Measurements from ENCODE around the gene SUMO4.
A peak's percentile ranks its signal among the peaks of the same experiment; 100 is the strongest.

Gene SUMO4

GRCh38 chr6:149389509-149390297 lies 10.4 kb upstream of the SUMO4 start:
- peak; percentile 53 for DNase-seq (ENCODE audit: low read depth)

- no peak for DNase-seq (ENCODE audit: low read depth)
These were observed 8.0 kb upstream of the SUMO4 start for GRCh38 chr6:149392093-149392492.

GRCh38 chr6:149392535-149392934 lies 7.5 kb upstream of the SUMO4 start:
- no peak for DNase-seq (ENCODE audit: low read depth)

- no peak for DNase-seq (ENCODE audit: low read depth)
These were observed 6.9 kb upstream of the SUMO4 start for GRCh38 chr6:149393002-149393679.

DNA sequence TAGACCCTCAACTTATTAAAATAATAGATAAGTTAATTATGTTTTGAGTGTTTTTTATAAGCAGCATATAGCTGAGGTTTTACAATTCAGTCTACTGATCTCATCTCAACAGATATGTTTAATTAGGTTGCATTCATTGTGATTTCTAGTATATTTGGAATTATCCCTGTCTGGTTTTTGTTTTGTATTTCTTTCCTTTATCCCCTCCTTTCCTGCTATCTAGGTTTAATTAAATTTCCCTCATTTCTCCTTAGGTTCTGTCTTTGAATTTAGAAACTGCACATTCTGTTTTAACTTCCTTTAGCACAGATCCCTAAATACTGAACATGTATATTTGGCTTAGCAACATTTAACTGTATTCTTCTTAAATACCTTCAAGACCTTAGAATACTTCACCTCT lies 4.9 kb upstream of the SUMO4 start:
- DNase-seq (ENCODE audit: low read depth), result no peak

- no peak for DNase-seq (ENCODE audit: low read depth)
These were observed 2.7 kb upstream of the SUMO4 start for GRCh38 chr6:149397384-149397783.

- no peak for DNase-seq (ENCODE audit: low read depth)
These were observed 3.5 kb downstream of the SUMO4 start for GRCh38 chr6:149403534-149403933.

DNA sequence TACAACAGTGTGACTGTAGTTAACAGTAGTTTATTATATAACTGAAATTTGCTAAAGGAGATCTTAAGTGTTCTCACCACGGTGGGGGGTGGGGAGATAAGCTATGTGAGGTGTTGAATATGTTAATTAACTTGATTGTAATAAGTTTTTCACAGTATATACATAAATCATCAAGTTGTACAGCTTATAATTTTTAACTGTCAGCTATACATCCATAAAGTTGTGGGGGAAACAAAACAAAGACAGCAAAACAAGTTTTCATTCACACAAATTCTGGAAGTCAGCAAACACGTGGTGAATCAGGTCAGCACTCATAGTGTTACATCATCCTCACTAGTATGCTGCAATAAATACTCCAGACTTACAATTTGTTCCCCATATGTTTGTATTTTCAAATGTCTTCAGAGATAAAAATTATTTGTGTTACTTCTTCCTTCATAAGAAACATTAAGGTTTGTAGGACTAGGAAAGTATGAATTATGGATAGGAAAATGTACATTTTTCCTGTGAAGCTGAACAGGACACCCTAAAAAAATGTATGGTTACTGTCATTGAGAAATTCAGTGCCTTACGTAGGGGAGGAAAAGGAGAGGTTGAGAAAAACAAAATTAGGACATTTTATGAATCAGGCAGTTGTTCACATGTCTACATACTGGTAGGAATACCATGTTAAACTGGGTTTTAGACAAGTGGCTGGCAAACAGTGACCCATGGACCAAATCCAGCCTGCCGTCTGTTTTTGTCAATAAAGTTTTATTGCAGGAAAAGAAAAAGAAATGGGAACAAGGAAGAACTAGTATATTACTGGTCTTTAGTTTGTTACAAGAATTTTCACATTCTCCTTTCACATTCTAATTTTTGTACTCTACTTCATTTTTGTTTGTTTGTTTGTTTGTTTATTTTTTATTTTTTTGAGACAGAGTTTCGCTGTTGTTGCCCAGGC lies 6.0 kb downstream of the SUMO4 start:
- DNase-seq (ENCODE audit: low read depth), result peak; percentile 60

- DNase-seq (ENCODE audit: low read depth), result no peak
These were observed 9.6 kb downstream of the SUMO4 start for GRCh38 chr6:149409617-149410016.

DNA sequence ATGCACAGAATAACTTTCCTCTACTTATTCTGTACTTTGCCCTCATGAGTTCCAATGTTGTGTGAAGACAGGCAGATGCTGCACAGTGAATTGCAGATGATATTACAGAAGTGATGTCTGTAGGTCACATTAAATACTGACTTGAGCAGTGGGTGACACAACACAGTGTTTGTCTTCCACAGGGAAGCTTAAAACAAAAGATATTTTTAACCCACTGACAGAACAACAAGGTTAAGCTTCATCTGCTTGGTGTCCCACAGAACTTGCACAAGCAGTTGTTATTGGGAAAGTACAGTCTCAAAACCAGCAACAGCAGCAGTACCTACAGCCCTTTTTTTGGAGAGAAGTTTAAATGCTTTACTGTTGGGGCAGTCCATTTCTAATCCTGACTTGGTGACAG lies 10.5 kb downstream of the SUMO4 start:
- no peak for DNase-seq (ENCODE audit: low read depth)

DNA sequence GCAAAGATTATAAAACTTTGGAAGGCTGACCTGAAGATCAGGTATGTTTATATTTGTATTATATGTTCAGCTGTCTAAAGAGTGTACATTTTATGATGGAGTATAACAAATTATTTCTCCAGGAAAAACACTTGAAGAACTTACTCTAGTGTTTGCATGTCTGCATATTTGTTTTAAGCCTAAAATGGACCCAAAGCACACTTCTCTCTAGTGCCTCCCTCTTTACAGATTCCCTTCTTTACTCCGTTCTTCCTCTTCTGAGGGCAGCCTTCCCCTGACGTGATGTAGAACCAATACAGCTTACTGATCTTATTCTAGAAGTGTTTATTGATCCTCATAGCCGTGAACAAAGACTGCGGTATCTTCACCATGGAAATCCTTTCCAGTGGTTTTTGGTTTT lies 13.9 kb downstream of the SUMO4 start:
- no peak for DNase-seq (ENCODE audit: low read depth)

DNA sequence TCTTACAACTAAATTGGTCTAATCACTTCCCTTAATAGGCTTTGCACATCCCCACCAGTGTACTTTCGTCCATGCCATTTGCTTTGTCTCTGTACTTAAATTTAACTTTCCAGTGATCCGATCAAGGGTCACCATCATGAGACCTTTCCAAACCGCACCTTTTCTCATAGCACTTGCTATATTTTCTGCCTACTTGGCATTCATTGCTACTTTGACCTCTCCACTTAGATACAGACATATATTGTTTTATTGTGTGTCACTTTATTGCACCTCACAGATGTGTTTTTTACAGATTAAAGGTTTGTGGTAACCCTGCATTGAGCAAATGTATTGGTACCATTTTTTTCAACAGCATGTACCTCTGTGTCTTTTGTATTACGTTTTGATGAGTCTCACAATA lies 14.8 kb downstream of the SUMO4 start:
- no peak for DNase-seq (ENCODE audit: low read depth)

GRCh38 chr6:149419696-149420404 lies 19.8 kb downstream of the SUMO4 start:
- DNase-seq (ENCODE audit: low read depth), result no peak

- no peak for DNase-seq (ENCODE audit: low read depth)
These were observed 21.1 kb downstream of the SUMO4 start for GRCh38 chr6:149421132-149421531.

GRCh38 chr6:149422581-149422980 lies 22.5 kb downstream of the SUMO4 start:
- no peak for DNase-seq (ENCODE audit: low read depth)

DNA sequence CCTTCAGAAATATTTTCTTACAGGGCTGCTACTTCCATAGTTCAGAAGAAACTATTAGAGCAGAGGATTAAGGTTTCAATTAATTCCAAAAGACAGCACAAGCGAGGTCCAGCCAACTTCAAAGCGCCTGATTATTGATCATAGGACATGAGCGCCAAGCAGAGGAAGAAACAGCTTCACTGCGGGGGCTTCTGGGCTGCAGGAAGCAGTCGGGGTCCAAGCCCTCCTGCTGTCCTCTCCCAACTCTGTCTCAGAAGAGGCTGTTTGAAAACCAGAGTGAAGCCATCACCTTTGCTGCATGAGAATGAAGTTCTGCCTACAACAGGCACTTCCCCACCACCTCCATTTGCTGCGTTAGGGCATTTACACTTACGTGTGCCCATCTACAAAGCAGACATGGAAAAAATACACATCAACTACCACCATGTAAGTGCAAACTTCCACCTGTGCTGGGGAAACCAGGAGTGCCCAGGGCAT lies 23.9 kb downstream of the SUMO4 start:
- no peak for DNase-seq (ENCODE audit: low read depth)

DNA sequence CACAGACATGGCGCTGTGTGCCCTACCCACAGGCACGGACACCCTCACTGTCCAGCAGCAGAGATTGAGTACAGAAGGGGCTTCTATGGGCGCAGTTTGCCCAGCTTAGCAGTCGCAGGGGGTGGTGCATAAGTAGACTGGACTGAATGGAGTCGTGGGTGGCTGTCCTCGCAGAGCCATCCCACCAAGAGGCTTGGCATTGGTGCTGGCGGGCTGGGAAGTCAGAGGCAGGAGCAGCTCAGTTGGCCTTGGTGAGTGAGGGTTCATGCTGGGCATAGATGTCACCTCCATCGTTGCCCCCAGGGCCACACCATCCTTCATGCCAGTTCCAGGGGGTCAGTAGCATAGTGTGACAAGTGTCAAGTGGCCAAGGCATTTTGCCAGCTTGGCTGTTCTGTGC lies 25.2 kb downstream of the SUMO4 start:
- no peak for DNase-seq (ENCODE audit: low read depth)

DNA sequence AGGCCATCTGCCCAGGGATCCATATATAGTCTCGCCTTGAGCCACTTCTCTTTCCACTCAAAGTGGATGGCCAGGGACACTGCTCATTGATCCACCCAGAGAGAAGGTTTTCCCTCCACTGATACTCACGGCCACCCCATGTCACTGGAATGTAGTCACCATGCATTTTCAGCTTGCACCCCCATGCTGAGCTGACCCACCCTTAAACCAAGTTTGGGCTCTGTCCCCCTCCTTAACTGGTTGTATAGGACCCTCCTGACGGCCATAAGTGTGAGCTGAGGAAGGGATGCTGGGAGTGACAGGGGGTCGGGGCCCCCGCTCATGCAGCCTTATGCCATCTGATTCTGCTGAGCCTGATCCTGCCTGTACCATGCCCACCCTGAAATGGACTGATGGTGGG lies 25.7 kb downstream of the SUMO4 start:
- DNase-seq (ENCODE audit: low read depth), result no peak

DNA sequence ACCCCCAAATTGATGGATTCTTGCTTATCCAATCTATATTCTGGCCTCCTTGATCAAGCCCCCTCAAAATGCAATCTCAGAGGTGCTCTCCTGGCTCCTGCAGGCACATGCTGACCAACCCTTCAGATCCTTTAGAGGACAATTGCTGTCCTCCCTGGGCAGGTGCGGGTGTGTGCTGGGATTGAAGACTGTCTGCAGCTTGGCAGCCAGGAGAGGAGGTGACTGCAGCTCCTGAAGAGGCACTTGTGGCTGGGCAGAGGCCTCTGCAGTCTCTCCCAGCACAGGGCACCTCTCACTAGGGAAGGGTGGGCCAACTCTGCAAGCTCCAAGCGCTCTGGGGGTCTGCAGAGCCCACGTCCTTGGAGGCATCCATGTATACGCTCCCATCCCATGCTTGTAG lies 28.5 kb downstream of the SUMO4 start:
- no peak for DNase-seq (ENCODE audit: low read depth)

DNA sequence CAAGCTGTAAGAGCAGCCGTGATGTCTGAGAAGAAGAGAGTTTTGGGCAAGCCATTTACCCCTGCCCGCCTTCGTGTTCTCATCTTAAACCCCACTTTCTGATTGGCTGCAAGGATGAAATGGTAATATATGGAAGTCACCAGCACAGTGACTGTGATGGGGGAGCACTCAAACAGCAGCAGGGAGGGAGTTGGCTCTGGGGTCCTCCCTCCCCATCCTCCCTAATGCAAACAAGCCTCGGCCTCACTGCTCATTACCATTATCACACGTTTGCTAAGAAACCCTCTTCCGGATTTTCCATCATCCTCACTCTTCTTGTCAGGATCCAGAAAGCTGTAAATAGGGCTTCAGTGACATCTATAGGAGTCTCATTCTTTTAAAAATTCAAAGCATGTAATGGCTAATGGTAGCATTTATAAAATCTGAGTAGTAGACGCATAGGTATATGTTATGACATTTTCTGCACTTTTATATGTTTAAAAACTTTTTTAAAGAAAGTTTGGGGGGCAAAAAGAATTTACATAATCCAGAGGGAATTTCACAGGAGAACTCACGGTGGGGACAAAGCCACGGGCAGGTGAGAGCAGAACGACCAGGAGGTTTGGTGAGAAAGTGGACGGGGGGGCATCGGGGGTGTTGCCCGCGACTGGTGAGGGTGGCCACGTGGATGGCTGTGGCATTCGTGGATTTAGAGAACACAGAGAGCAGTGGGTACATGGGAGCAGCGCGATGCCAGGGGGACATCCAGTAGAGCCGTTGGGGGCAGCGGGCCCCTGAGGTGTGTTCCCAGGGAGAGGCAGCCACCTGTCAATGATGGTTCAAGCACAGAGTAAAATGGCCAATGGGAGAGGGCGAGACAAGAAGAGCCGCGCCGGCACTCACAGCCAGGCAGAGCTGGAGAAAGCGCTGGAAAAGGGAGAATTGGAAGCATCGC lies 29.6 kb downstream of the SUMO4 start:
- no peak for DNase-seq (ENCODE audit: low read depth)

All from fibroblast of gingiva (primary cell).